Mesodermal cell (in vitro differentiated cells): ENCODE measurements around the gene RPS18.
A peak's percentile ranks its signal among the peaks of the same experiment; 100 is the strongest.

ENCODE experiments used
- H3K27ac ChIP-seq: 2 replicates; pipeline ENCODE4 v1.7.0; 2013; ENCODE audit warnings: mild to moderate bottlenecking, low read depth, low read length, moderate library complexity; ENCODE audit not compliant: severe bottlenecking
- H3K36me3 ChIP-seq: 2 replicates; pipeline ENCODE4 v1.7.1; 2013; ENCODE audit warnings: mild to moderate bottlenecking, low read length, moderate library complexity; ENCODE audit not compliant: control insufficient read depth, insufficient read depth
- H3K4me1 ChIP-seq: one replicate; pipeline ENCODE4 v1.7.1; 2013; ENCODE audit warnings: mild to moderate bottlenecking, low read length; ENCODE audit not compliant: insufficient read depth, control insufficient read depth, poor library complexity, severe bottlenecking
- H3K4me3 ChIP-seq: 2 replicates; pipeline ENCODE4 v1.7.0; 2013; ENCODE audit warnings: low read length, control low read depth, mild to moderate bottlenecking; ENCODE audit not compliant: insufficient read depth, poor library complexity, severe bottlenecking; ENCODE audit errors: extremely low read depth
- H3K9me3 ChIP-seq: 2 replicates; pipeline ENCODE4 v1.7.1; 2013; ENCODE audit warnings: mild to moderate bottlenecking, low read length, moderate library complexity; ENCODE audit not compliant: control insufficient read depth
- WGBS, 2 experiments: methylation state at CpG; one replicate each; pipeline ENCODE4 v1.1.5; 2013; ENCODE audit warnings: missing lambda C conversion rate in 2 of 2; ENCODE audit not compliant: insufficient coverage in 2 of 2; 5-methylcytosine and 5-hydroxymethylcytosine counted together

RPS18 gene

GRCh38 chr6:33304216-33304615 is 32.3 kb downstream of the RPS18 start:
- peaks cover 9% of the 10 kb centered on the region for H3K36me3 ChIP-seq
- H3K9me3 ChIP-seq: no peaks in the 10 kb centered on the region
- WGBS, 2 experiments: 93 to 95% methylated on average over 14 to 16 of the region's 16 CpGs
- no peak overlapping the region for H3K4me3 ChIP-seq
- no peaks in the 10 kb centered on the region for H3K4me1 ChIP-seq
- H3K27ac ChIP-seq: no peak overlapping the region

GRCh38 chr6:33305052-33305451 is 33.2 kb downstream of the RPS18 start:
- 86 to 95% methylated on average over 6 to 8 of the region's 8 CpGs for WGBS, 2 experiments
- no peaks in the 10 kb centered on the region for H3K4me1 ChIP-seq
- no peak overlapping the region for H3K4me3 ChIP-seq

GRCh38 chr6:33306356-33306755 is 34.5 kb downstream of the RPS18 start:
- no peak overlapping the region for H3K27ac ChIP-seq
- WGBS, 2 experiments: 88 to 90% methylated on average over 3 to 4 of the region's 4 CpGs
- no peaks in the 10 kb centered on the region for H3K4me1 ChIP-seq

More at GRCh38 chr6:33305052-33305451, 33.2 kb downstream of the RPS18 start:
- Histone ChIP-seq H3K36me3 (peaks cover 11% of the 10 kb centered on the region), H3K9me3 (no peaks in the 10 kb centered on the region), H3K27ac (no peak overlapping the region)

GRCh38 chr6:33312361-33313104 is 40.7 kb downstream of the RPS18 start:
- peak overlapping the region; percentile 62 for H3K4me3 ChIP-seq
- 6 to 7% methylated on average over 19 to 21 of the region's 29 CpGs for WGBS, 2 experiments
- peak overlapping the region; percentile 69 for H3K27ac ChIP-seq

More at GRCh38 chr6:33306356-33306755, 34.5 kb downstream of the RPS18 start:
- peaks cover 11% of the 10 kb centered on the region for H3K36me3 ChIP-seq
- no peaks in the 10 kb centered on the region for H3K9me3 ChIP-seq
- H3K4me3 ChIP-seq: no peak overlapping the region

GRCh38 chr6:33313105-33313708 is 41.3 kb downstream of the RPS18 start:
- WGBS, 2 experiments: 0 to 1% methylated on average over 28 to 33 of the region's 33 CpGs
- peak overlapping the region; percentile 62 for H3K4me3 ChIP-seq
- H3K9me3 ChIP-seq: no peaks in the 10 kb centered on the region
- H3K27ac ChIP-seq: peak overlapping the region; percentile 69
- peaks cover 9% of the 10 kb centered on the region for H3K4me1 ChIP-seq
- H3K36me3 ChIP-seq: peaks cover 16% of the 10 kb centered on the region

More at GRCh38 chr6:33312361-33313104, 40.7 kb downstream of the RPS18 start:
- no peaks in the 10 kb centered on the region for H3K9me3 ChIP-seq
- H3K4me1 ChIP-seq: peaks cover 9% of the 10 kb centered on the region
- H3K36me3 ChIP-seq: peaks cover 16% of the 10 kb centered on the region

- Histone ChIP-seq H3K4me3 (peak within 1 kb of the TSS; percentile 62), H3K27ac (peak within 1 kb of the TSS; percentile 69), H3K36me3 (peaks cover 21% of the 10 kb centered on the region), H3K9me3 (no peaks in the 10 kb centered on the region), H3K4me1 (peaks cover 14% of the 10 kb centered on the region)
- 0% methylated on average over 18 to 32 of the region's 47 CpGs for WGBS, 2 experiments
Observed at GRCh38 chr6:33313709-33314514, 42.0 kb downstream of the RPS18 start, which contains the start of gene TAPBP. TSS of gene TAPBP (minus strand) at chr6:33314078. CDS start at chr6:33314041, 37 bp downstream.

GRCh38 chr6:33314515-33314942 is 42.7 kb downstream of the RPS18 start:
- H3K9me3 ChIP-seq: no peaks in the 10 kb centered on the region
- peaks cover 27% of the 10 kb centered on the region for H3K36me3 ChIP-seq
- H3K27ac ChIP-seq: peak overlapping the region; percentile 69
- peaks cover 21% of the 10 kb centered on the region for H3K4me1 ChIP-seq
- peak overlapping the region; percentile 62 for H3K4me3 ChIP-seq
- WGBS, 2 experiments: 90% methylated on average over 2 of the region's 10 CpGs; no CpG with 5 or more reads in 1 of the 2 experiments

- 92 to 93% methylated on average over 45 to 47 of the region's 47 CpGs for WGBS, 2 experiments
- Histone ChIP-seq H3K9me3 (no peaks in the 10 kb centered on the region), H3K4me1 (peaks cover 26% of the 10 kb centered on the region), H3K4me3 (no peak overlapping the region), H3K27ac (no peak overlapping the region), H3K36me3 (peaks cover 30% of the 10 kb centered on the region)
Observed at GRCh38 chr6:33314943-33315792, 43.3 kb downstream of the RPS18 start.

GRCh38 chr6:33315793-33316602 is 44.1 kb downstream of the RPS18 start:
- Histone ChIP-seq H3K4me3 (no peak overlapping the region), H3K27ac (no peak overlapping the region), H3K36me3 (peaks cover 38% of the 10 kb centered on the region), H3K4me1 (peaks cover 34% of the 10 kb centered on the region), H3K9me3 (no peaks in the 10 kb centered on the region)
- WGBS, 2 experiments: 96% methylated on average over 7 to 11 of the region's 17 CpGs
